Measurements from ENCODE around the gene DYNLRB1. TPM values are rescaled to one million over a fixed set of nuclear protein-coding genes. Genes with fewer than 3 reads are reported as not detected.
"Not testable (repeated sequence)": the region's sequence is repeated elsewhere in the genome, so short reads cannot be mapped to it uniquely, and the experiment has no call there.

Gene DYNLRB1
- total RNA-seq, 1 donor from 2014 or later, result 193 TPM

DNA sequence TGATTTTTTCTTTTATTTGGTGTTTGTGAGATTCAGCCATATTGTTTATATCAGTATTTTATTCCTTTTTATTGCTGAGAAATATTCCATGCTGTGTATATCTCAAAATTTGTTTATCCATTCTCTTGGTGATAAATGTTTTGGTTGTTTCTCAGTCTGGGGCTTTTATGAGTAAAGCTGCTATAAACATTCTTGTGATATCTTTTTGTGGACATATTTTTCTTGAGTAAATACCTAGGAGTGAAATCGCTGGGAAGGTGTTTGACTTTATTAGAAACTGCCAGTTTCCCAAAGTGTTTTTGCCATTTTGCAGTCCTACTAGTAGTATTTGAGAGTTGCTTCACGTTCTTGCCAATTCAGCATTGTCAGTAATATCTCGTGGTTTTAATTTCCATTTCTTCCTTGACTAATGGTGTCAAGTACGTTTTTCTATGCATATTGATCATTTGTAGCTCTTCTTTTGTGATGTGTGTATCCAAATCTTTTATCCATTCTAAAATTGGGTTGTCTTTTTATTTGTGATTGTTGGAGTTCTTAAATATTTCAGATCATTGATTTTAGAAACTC is 31.1 kb upstream of the DYNLRB1 start:
- no peak for DNase-seq (ENCODE audit: low read depth)
- H3K4me3 ChIP-seq (ENCODE audit: low read depth, low read length), result no peak overlapping the region
- TF ChIP-seq, protein P1, sequence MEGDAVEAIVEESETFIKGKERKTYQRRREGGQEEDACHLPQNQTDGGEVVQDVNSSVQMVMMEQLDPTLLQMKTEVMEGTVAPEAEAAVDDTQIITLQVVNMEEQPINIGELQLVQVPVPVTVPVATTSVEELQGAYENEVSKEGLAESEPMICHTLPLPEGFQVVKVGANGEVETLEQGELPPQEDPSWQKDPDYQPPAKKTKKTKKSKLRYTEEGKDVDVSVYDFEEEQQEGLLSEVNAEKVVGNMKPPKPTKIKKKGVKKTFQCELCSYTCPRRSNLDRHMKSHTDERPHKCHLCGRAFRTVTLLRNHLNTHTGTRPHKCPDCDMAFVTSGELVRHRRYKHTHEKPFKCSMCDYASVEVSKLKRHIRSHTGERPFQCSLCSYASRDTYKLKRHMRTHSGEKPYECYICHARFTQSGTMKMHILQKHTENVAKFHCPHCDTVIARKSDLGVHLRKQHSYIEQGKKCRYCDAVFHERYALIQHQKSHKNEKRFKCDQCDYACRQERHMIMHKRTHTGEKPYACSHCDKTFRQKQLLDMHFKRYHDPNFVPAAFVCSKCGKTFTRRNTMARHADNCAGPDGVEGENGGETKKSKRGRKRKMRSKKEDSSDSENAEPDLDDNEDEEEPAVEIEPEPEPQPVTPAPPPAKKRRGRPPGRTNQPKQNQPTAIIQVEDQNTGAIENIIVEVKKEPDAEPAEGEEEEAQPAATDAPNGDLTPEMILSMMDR (conservative IDR thresholded peaks at IDR 0.05; ENCODE audit: low read depth, low read length), result no peak

DNA sequence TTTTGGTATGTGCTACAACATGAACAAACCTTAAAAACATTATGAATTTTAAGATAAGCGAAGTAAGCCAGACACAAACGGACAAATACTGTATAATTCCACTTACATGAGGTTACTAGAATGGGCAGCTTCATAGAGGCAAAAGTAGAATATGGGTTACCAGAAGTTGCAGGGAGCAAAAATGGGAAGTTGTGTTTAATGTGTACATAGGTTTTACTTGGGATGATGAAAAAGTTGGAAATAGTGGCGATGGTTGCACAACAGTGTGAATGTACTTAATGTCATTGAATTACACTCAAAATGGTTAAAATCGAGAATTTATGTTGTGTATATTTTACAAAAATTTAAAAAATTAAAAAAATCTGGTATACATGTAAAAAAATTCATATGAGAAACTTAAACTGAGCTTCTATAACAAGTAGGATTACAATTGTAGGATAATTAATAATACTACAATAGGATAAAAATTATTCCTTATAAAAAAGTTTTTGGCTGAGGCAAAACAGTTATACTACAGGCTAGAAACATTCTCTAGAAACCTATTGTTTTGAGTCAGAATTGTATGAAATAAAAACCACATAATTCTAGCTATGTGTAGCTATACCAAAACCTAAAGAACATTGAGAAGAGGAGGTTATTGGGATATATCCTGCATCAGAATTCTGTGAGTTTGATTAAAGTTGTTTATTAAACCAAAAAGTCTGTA is 24.8 kb upstream of the DYNLRB1 start:
- H3K4me3 ChIP-seq (ENCODE audit: low read depth, low read length), result no peak overlapping the region
- no peak for DNase-seq (ENCODE audit: low read depth)

GRCh38 chr20:34491932-34492509 is 24.2 kb upstream of the DYNLRB1 start:
- TF ChIP-seq, protein P1 (conservative IDR thresholded peaks at IDR 0.05; ENCODE audit: low read depth, low read length), result no peak
- no peak for DNase-seq (ENCODE audit: low read depth)
- H3K4me3 ChIP-seq (ENCODE audit: low read depth, low read length), result no peak overlapping the region

More for the DNA sequence above, 24.8 kb upstream of the DYNLRB1 start:
- TF ChIP-seq, protein P1 (conservative IDR thresholded peaks at IDR 0.05; ENCODE audit: low read depth, low read length), result no peak

GRCh38 chr20:34493646-34494045 is 22.6 kb upstream of the DYNLRB1 start:
- TF ChIP-seq, protein P1 (conservative IDR thresholded peaks at IDR 0.05; ENCODE audit: low read depth, low read length), result no peak
- DNase-seq (ENCODE audit: low read depth), result no peak
- H3K4me3 ChIP-seq (ENCODE audit: low read depth, low read length), result no peak overlapping the region

GRCh38 chr20:34495307-34495706 is 20.9 kb upstream of the DYNLRB1 start:
- TF ChIP-seq, protein P1 (conservative IDR thresholded peaks at IDR 0.05; ENCODE audit: low read depth, low read length), result no peak
- DNase-seq (ENCODE audit: low read depth), result no peak
- no peak overlapping the region for H3K4me3 ChIP-seq (ENCODE audit: low read depth, low read length)

DNA sequence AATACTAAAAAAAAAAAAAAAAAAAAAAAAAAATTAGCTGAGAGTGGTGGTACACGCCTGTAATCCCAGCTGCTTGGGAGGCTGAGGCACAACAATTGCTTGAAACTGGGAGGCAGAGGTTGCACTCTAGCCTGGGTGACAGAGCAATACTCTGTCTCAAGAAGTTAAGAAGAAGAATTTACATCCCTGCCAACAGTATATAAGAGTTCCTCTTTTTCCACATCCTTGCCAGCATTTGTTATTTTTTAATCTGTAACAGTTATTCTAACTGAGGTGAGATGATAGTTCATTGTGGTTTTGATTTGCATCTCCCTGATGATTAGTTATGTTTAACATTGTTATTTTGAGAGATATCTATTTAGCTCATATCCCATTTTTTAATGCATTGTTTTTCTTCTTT is 20.3 kb upstream of the DYNLRB1 start:
- TF ChIP-seq, protein P1 (conservative IDR thresholded peaks at IDR 0.05; ENCODE audit: low read depth, low read length), result no peak
- no peak overlapping the region for H3K4me3 ChIP-seq (ENCODE audit: low read depth, low read length)
- no peak for DNase-seq (ENCODE audit: low read depth)

- H3K4me3 ChIP-seq (ENCODE audit: low read depth, low read length); DNase-seq (ENCODE audit: low read depth): not testable (repeated sequence)
Measured at GRCh38 chr20:34497596-34497995, 18.6 kb upstream of the DYNLRB1 start.
